Lower leg skin (tissue), 3 donors: Measurements from ENCODE around the gene MYLK4.

ENCODE experiments used
- POLR2A ChIP-seq, 2 donors: fragments of 450-650 bp; IDR thresholded peaks; one replicate each; pipeline ENCODE4 v1.6.1; 2016 to 2017; ENCODE audit warnings: antibody characterized with exemption in 2 of 2, mild to moderate bottlenecking in 1 of 2, moderate library complexity in 1 of 2
- TF ChIP-seq, protein P1 (sequence below), 3 donors: fragments of 450-650 bp; IDR thresholded peaks; one replicate each; pipeline ENCODE4 v1.5.1; 2016; ENCODE audit warnings: antibody characterized with exemption in 3 of 3, mild to moderate bottlenecking in 3 of 3, moderate library complexity in 2 of 3

DNA sequence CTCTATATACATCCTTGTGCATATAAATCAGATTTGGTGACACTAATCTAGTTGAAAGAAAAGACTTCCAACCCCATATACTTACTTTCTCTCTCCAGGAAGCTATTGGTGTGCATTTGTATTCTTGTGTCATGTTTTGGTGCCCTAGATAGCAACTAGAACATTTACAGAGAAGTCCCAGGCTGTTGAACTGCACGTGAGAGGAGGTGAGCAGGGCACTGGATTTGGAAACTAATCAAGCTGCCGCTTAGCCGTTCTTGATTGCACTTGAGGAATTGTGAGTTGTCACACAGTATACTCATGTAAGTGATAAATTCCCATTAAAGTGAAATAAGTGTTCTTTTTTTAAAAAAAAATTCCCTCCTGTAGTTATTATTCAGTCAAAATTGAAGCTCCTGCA is 22.1 kb upstream of the MYLK4 start:
- TF ChIP-seq, protein P1, sequence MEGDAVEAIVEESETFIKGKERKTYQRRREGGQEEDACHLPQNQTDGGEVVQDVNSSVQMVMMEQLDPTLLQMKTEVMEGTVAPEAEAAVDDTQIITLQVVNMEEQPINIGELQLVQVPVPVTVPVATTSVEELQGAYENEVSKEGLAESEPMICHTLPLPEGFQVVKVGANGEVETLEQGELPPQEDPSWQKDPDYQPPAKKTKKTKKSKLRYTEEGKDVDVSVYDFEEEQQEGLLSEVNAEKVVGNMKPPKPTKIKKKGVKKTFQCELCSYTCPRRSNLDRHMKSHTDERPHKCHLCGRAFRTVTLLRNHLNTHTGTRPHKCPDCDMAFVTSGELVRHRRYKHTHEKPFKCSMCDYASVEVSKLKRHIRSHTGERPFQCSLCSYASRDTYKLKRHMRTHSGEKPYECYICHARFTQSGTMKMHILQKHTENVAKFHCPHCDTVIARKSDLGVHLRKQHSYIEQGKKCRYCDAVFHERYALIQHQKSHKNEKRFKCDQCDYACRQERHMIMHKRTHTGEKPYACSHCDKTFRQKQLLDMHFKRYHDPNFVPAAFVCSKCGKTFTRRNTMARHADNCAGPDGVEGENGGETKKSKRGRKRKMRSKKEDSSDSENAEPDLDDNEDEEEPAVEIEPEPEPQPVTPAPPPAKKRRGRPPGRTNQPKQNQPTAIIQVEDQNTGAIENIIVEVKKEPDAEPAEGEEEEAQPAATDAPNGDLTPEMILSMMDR (IDR thresholded peaks at IDR 0.05) = no peak
- TF ChIP-seq POLR2A (IDR thresholded peaks at IDR 0.05) = no peak
